Measurements from ENCODE around the gene DNAH10. TPM values are rescaled to one million over a fixed set of nuclear protein-coding genes. Genes with fewer than 3 reads are reported as not detected.

DNAH10 gene
- total RNA-seq, 1 experiment from 2014 or later: 0.17 TPM

DNA sequence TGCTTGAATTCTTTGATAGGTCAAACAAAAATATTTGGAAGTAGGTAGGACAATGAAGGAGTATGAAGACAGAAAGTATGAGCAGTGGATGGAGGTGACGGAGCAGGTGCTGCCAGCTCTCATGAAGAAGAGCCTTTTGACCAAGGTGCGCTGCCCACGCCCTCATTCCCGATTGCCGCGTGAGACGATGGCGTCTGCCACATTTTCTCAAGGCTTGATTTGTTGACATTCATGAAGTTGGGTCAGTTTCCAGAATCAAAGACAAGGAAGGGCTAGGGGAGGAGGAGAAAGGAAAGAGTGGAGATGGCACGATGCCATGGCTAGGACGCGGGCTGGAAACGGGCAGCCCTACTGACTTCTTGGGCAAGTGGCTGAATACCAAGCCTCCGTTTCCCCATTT, 37.1 kb downstream of the DNAH10 start:
- no peak overlapping the region for H2BK5ac ChIP-seq (ENCODE audit: insufficient read length, low read length)
- no peak overlapping the region for H3T11ph ChIP-seq (ENCODE audit: low read length)
- H3K18ac ChIP-seq (ENCODE audit: insufficient read length, low read depth, low read length): no peak overlapping the region
- no peak overlapping the region for H3K23ac ChIP-seq (ENCODE audit: insufficient read length, low read depth, low read length)
- H3K79me1 ChIP-seq (ENCODE audit: insufficient read depth, low read depth, low read length, poor library complexity, severe bottlenecking): no peaks in the 10 kb centered on the region
- H3K9ac ChIP-seq (ENCODE audit: extremely low read depth, insufficient read length, low read length): no peak overlapping the region
- H2AK5ac ChIP-seq (ENCODE audit: insufficient read length, low read length): no peak overlapping the region
- no peaks in the 10 kb centered on the region for H3K79me2 ChIP-seq (ENCODE audit: insufficient read depth, low read length)
- no peaks in the 10 kb centered on the region for H3K27me3 ChIP-seq (ENCODE audit: insufficient read depth, low read length)
- H4K91ac ChIP-seq (ENCODE audit: insufficient read length, low read depth, low read length): no peak overlapping the region
- no peak overlapping the region for H3K4ac ChIP-seq (ENCODE audit: low read depth, low read length)
- no peak overlapping the region for H2AFZ ChIP-seq (ENCODE audit: low read length)
- H3K36me3 Mint-ChIP-seq (ENCODE audit: insufficient read depth in 1 of 3, low read depth in 3 of 3): no peaks in the 10 kb centered on the region
- H3K14ac ChIP-seq (ENCODE audit: insufficient read depth, low read length): no peak overlapping the region
- no peak overlapping the region for H2BK120ac ChIP-seq (ENCODE audit: low read depth, low read length, poor library complexity, severe bottlenecking)
- no peak for DNase-seq
- H3K27ac Mint-ChIP-seq: no peak overlapping the region
- TF ChIP-seq, protein P1, sequence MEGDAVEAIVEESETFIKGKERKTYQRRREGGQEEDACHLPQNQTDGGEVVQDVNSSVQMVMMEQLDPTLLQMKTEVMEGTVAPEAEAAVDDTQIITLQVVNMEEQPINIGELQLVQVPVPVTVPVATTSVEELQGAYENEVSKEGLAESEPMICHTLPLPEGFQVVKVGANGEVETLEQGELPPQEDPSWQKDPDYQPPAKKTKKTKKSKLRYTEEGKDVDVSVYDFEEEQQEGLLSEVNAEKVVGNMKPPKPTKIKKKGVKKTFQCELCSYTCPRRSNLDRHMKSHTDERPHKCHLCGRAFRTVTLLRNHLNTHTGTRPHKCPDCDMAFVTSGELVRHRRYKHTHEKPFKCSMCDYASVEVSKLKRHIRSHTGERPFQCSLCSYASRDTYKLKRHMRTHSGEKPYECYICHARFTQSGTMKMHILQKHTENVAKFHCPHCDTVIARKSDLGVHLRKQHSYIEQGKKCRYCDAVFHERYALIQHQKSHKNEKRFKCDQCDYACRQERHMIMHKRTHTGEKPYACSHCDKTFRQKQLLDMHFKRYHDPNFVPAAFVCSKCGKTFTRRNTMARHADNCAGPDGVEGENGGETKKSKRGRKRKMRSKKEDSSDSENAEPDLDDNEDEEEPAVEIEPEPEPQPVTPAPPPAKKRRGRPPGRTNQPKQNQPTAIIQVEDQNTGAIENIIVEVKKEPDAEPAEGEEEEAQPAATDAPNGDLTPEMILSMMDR (conservative IDR thresholded peaks at IDR 0.05): no peak
- H3K23me2 ChIP-seq (ENCODE audit: insufficient read length, low read depth, low read length, poor library complexity, severe bottlenecking): no peaks in the 10 kb centered on the region
- no peak overlapping the region for H3K4me2 ChIP-seq (ENCODE audit: insufficient read depth, insufficient read length, low read length)
- no peaks in the 10 kb centered on the region for H4K20me1 ChIP-seq (ENCODE audit: control insufficient read depth, insufficient read depth, insufficient read length)
- H3K4me1 ChIP-seq (ENCODE audit: insufficient read depth, low read length): no peaks in the 10 kb centered on the region
- no CpG with 5 or more reads among the region's 13 CpGs for whole genome bisulfite sequencing (ENCODE audit: extremely low coverage, insufficient read length, low lambda C conversion rate)
- no peak overlapping the region for H4K8ac ChIP-seq (replicated peaks; ENCODE audit: insufficient read length, low read depth, low read length)
- H3K9me3 Mint-ChIP-seq: no peaks in the 10 kb centered on the region; a peak in 1 of 5 replicates
- H3K27me3 Mint-ChIP-seq (ENCODE audit: low read depth): peaks cover 45% of the 10 kb centered on the region
- no peak overlapping the region for H2BK15ac ChIP-seq (ENCODE audit: low read depth, low read length)
- no peak overlapping the region for H3K27ac ChIP-seq (ENCODE audit: insufficient read length, low read depth, low read length)
- 0 out of 4 replicates have a peak, but pooled peaks cover 0 to 2% of the 10 kb centered on the region in 2 experiments for H3K4me1 Mint-ChIP-seq
- H4K5ac ChIP-seq (ENCODE audit: insufficient read length, low read depth, low read length): no peak overlapping the region
- no peaks in the 10 kb centered on the region for H3K9me3 ChIP-seq (ENCODE audit: control insufficient read depth, low read depth, low read length)
- no peak overlapping the region for H3K56ac ChIP-seq (ENCODE audit: insufficient read length, low read depth, low read length)
- no peak overlapping the region for H2BK20ac ChIP-seq (ENCODE audit: low read depth, low read length, poor library complexity, severe bottlenecking)
- no peak overlapping the region for H3K4me3 Mint-ChIP-seq
- no peak overlapping the region for H2BK12ac ChIP-seq (ENCODE audit: insufficient read length, low read depth, low read length)

All from H9 (cell line).